H1 (cell line): Measurements from ENCODE around the gene SLFNL1. TPM values are rescaled to one million over a fixed set of nuclear protein-coding genes. Genes with fewer than 3 reads are reported as not detected.

Experiments
- CTCF ChIA-PET: fragments of 300-600 bp; sonication (Branson Sonifier 250); formaldehyde crosslinking; loops from one replicate; lab custom pipeline; 2021; ENCODE audit not compliant: partially characterized antibody; lab: Charles Lee
- POLR2A ChIA-PET: fragments of 300-600 bp; sonication (Branson Sonifier 250); formaldehyde crosslinking; loops from one replicate; lab custom pipeline; 2021; ENCODE audit warnings: inconsistent platforms; ENCODE audit not compliant: partially characterized antibody; lab: Charles Lee
- DNase-seq, 2 experiments: peaks; one replicate each; pipeline versions ENCODE4 v3.0.0 to v3.0.0-alpha.2; 2010 to 2022; ENCODE audit warnings: low spot score in 2 of 2, low read depth in 1 of 2, mixed read lengths in 1 of 2
- FAIRE-seq: peaks from 2 replicates; lab custom pipeline; 2011; peaks lifted over from hg19 to GRCh38; lab: Jason Lieb, UNC
- H2AFZ ChIP-seq: 2 replicates; pipeline ENCODE4 v1.8.1; 2012; ENCODE audit warnings: low read length, inconsistent platforms
- H2AK5ac ChIP-seq: 2 replicates; pipeline ENCODE4 v1.6.1; 2013; ENCODE audit warnings: low read depth, low read length
- H2BK120ac ChIP-seq: replicated peaks from 2 replicates; pipeline ENCODE3; 2013; ENCODE audit warnings: low read depth, low read length, inconsistent platforms
- H2BK12ac ChIP-seq: 2 replicates; pipeline ENCODE4 v1.6.1; 2013; ENCODE audit warnings: low read depth, low read length
- H2BK15ac ChIP-seq: 2 replicates; pipeline ENCODE4 v1.6.1; 2013; ENCODE audit warnings: low read length
- H2BK20ac ChIP-seq: 2 replicates; pipeline ENCODE4 v1.6.1; 2013; ENCODE audit warnings: low read length
- H2BK5ac ChIP-seq: 2 replicates; pipeline ENCODE4 v1.6.1; 2013; ENCODE audit warnings: low read depth, low read length
- H3K14ac ChIP-seq: 2 replicates; pipeline ENCODE4 v1.6.1; 2013; ENCODE audit warnings: inconsistent platforms; ENCODE audit not compliant: insufficient read length
- H3K18ac ChIP-seq: 2 replicates; pipeline ENCODE4 v1.6.1; 2013; ENCODE audit warnings: low read length; ENCODE audit errors: extremely low read depth
- H3K23ac ChIP-seq: 2 replicates; pipeline ENCODE4 v1.6.1; 2013; ENCODE audit warnings: inconsistent platforms; ENCODE audit not compliant: insufficient read length
- H3K23me2 ChIP-seq: 2 replicates; pipeline ENCODE4 v1.6.1; 2013; ENCODE audit warnings: low read depth, low read length
- H3K27ac ChIP-seq: 2 replicates; pipeline ENCODE4 v1.6.1; 2011; ENCODE audit warnings: low read depth, low read length, inconsistent platforms
- H3K27me3 ChIP-seq, 4 experiments: replicated peaks in 1 of 4; 1 replicate in 1 of 4; 2 replicates in 3 of 4; pipeline versions ENCODE4 v1.6.1 to v1.8.1; 2011 to 2013; ENCODE audit warnings: low read length in 3 of 4, mild to moderate bottlenecking in 3 of 4, inconsistent platforms in 2 of 4, mixed read lengths in 2 of 4, moderate library complexity in 1 of 4; ENCODE audit not compliant: control insufficient read depth in 3 of 4, insufficient read depth in 3 of 4; ENCODE audit errors: extremely low read depth in 1 of 4
- H3K36me3 ChIP-seq, 4 experiments: 2 replicates each; pipeline versions ENCODE4 v1.6.1 to v1.8.1; 2011 to 2013; ENCODE audit warnings: mild to moderate bottlenecking in 4 of 4, low read length in 3 of 4, moderate library complexity in 2 of 4, control low read depth in 1 of 4, inconsistent platforms in 1 of 4; ENCODE audit not compliant: insufficient read depth in 4 of 4, control insufficient read depth in 2 of 4
- H3K4ac ChIP-seq: replicated peaks from 2 replicates; pipeline ENCODE3; 2013; ENCODE audit warnings: low read length, low read depth, mixed read lengths, inconsistent platforms; ENCODE audit not compliant: insufficient read length
- H3K4me1 ChIP-seq, 4 experiments: replicated peaks in 1 of 4; 1 replicate in 1 of 4; 2 replicates in 3 of 4; pipeline versions ENCODE4 v1.6.1 to v1.8.1; 2011 to 2013; ENCODE audit warnings: low read length in 3 of 4, inconsistent platforms in 2 of 4, mixed read lengths in 1 of 4; ENCODE audit not compliant: insufficient read depth in 4 of 4, control insufficient read depth in 3 of 4
- H3K4me2 ChIP-seq, 2 experiments: 2 replicates each; pipeline versions ENCODE4 v1.6.1 to v1.8.1; 2011 to 2013; ENCODE audit warnings: low read depth in 2 of 2, low read length in 2 of 2, control low read depth in 1 of 2, inconsistent platforms in 1 of 2, mild to moderate bottlenecking in 1 of 2; ENCODE audit not compliant: insufficient read depth in 1 of 2
- H3K4me3 ChIP-seq, 4 experiments: fragments of 200-600, 300-600 bp in 1 of 4; sonication (generic), shearing (Covaris generic), sonication (Bioruptor Twin) in 1 of 4; 2 replicates each; pipeline versions ENCODE4 v1.5.1 to v1.8.1; 2011 to 2016; ENCODE audit warnings: low read length in 4 of 4, low read depth in 3 of 4, control low read depth in 2 of 4, inconsistent platforms in 2 of 4, mild to moderate bottlenecking in 2 of 4, mixed read lengths in 1 of 4, moderate library complexity in 1 of 4; ENCODE audit not compliant: insufficient read depth in 2 of 4; ENCODE audit errors: extremely low read depth in 1 of 4
- H3K56ac ChIP-seq: replicated peaks from 2 replicates; pipeline ENCODE3; 2013; ENCODE audit warnings: low read depth, mild to moderate bottlenecking, mixed read lengths, low read length, inconsistent platforms; ENCODE audit not compliant: insufficient read length
- H3K79me1 ChIP-seq: 2 replicates; pipeline ENCODE4 v1.6.1; 2013; ENCODE audit warnings: low read depth, low read length, control low read depth
- H3K79me2 ChIP-seq, 2 experiments: 2 replicates each; pipeline versions ENCODE4 v1.6.1 to v1.8.1; 2012 to 2013; ENCODE audit warnings: low read length in 2 of 2, mild to moderate bottlenecking in 2 of 2, inconsistent platforms in 1 of 2; ENCODE audit not compliant: insufficient read depth in 2 of 2, control insufficient read depth in 1 of 2
- H3K9ac ChIP-seq, 4 experiments: replicated peaks in 1 of 4; 1 replicate in 1 of 4; 2 replicates in 3 of 4; pipeline versions ENCODE4 v1.6.1 to v1.8.1; 2011 to 2013; ENCODE audit warnings: low read depth in 3 of 4, low read length in 3 of 4, control low read depth in 2 of 4, mild to moderate bottlenecking in 2 of 4, moderate library complexity in 2 of 4, inconsistent platforms in 1 of 4; ENCODE audit errors: extremely low read depth in 1 of 4
- H3K9me3 ChIP-seq, 2 experiments: 2 replicates each; pipeline versions ENCODE4 v1.6.1 to v1.8.1; 2012 to 2013; ENCODE audit warnings: mild to moderate bottlenecking in 2 of 2, moderate library complexity in 2 of 2, control low read depth in 1 of 2, inconsistent platforms in 1 of 2, low read depth in 1 of 2, low read length in 1 of 2, mixed read lengths in 1 of 2; ENCODE audit not compliant: insufficient read depth in 2 of 2
- H4K20me1 ChIP-seq, 2 experiments: replicated peaks in 1 of 2; 2 replicates each; pipeline versions ENCODE3 to v1.8.1; 2011 to 2013; ENCODE audit warnings: inconsistent platforms in 2 of 2, low read length in 2 of 2, mild to moderate bottlenecking in 1 of 2; ENCODE audit not compliant: insufficient read depth in 2 of 2, control insufficient read depth in 1 of 2
- H4K5ac ChIP-seq: 2 replicates; pipeline ENCODE4 v1.6.1; 2013; ENCODE audit warnings: low read length, low read depth, mixed read lengths, inconsistent platforms; ENCODE audit not compliant: insufficient read length
- H4K8ac ChIP-seq: 2 replicates; pipeline ENCODE4 v1.8.0; 2013; ENCODE audit warnings: mild to moderate bottlenecking, moderate library complexity, low read length, inconsistent platforms; ENCODE audit not compliant: insufficient read depth; ENCODE audit errors: extremely low read depth
- H4K91ac ChIP-seq: replicated peaks from 2 replicates; pipeline ENCODE3; 2013; ENCODE audit warnings: low read length, mixed read lengths, inconsistent platforms; ENCODE audit not compliant: insufficient read length
- ASH2L ChIP-seq: fragments of 200-600, 300-600 bp; sonication (generic); IDR thresholded peaks from one replicate; pipeline ENCODE4 v1.7.1; 2017; ENCODE audit warnings: low read length
- BACH1 ChIP-seq: IDR thresholded peaks from 2 replicates; pipeline ENCODE4 v1.6.1; 2012; ENCODE audit warnings: low read length, improper control_type of control experiment
- CEBPB ChIP-seq: IDR thresholded peaks from 2 replicates; pipeline ENCODE4 v1.6.1; 2012; ENCODE audit warnings: low read depth, low read length
- CHD2 ChIP-seq: IDR thresholded peaks from 2 replicates; pipeline ENCODE4 v1.6.1; 2012; ENCODE audit warnings: low read length, improper control_type of control experiment
- EZH2 ChIP-seq: fragments of 200-600 bp; sonication (generic); IDR thresholded peaks from 2 replicates; pipeline ENCODE4 v1.7.1; 2012; ENCODE audit warnings: low read depth, mild to moderate bottlenecking, moderate library complexity, low read length, inconsistent platforms; ENCODE audit not compliant: severe bottlenecking
- GTF2F1 ChIP-seq: IDR thresholded peaks from 2 replicates; pipeline ENCODE4 v1.6.1; 2012; ENCODE audit warnings: low read depth, low read length, improper control_type of control experiment, borderline replicate concordance
- HDAC6 ChIP-seq: IDR thresholded peaks from one replicate; pipeline ENCODE4 v1.7.1; 2012; ENCODE audit warnings: low read depth, mild to moderate bottlenecking, inconsistent platforms, low read length, moderate library complexity
- RBBP5 ChIP-seq: IDR thresholded peaks from 2 replicates; pipeline ENCODE4 v1.7.1; 2012; ENCODE audit warnings: low read depth, mild to moderate bottlenecking, inconsistent platforms, low read length, moderate library complexity, borderline replicate concordance
- SAP30 ChIP-seq: fragments of 300-600 bp; sonication (generic); IDR thresholded peaks from 2 replicates; pipeline ENCODE4 v1.7.1; 2012; ENCODE audit warnings: low read length, moderate library complexity, mild to moderate bottlenecking, inconsistent platforms; ENCODE audit not compliant: insufficient read depth, insufficient replicate concordance
- TCF12 ChIP-seq: IDR thresholded peaks from 2 replicates; pipeline ENCODE4 v1.6.1; 2011; ENCODE audit warnings: low read depth, mild to moderate bottlenecking, low read length
- ZNF274 ChIP-seq: IDR thresholded peaks from 2 replicates; pipeline ENCODE4 v1.7.0; 2012; ENCODE audit warnings: low read length, borderline replicate concordance; ENCODE audit errors: extremely low read depth
- WGBS, 2 experiments: shearing (Covaris generic) in 1 of 2; methylation state at CpG; one replicate each; pipeline versions ENCODE4 v1.1.6 to v1.1.7; 2013 to 2015; ENCODE audit warnings: low lambda C conversion rate in 2 of 2, mixed read lengths in 2 of 2, inconsistent platforms in 1 of 2, low coverage in 1 of 2, missing lambda C conversion rate in 1 of 2; ENCODE audit not compliant: insufficient replicate concordance in 2 of 2, insufficient coverage in 1 of 2, insufficient read length in 1 of 2; ENCODE audit errors: extremely low coverage in 1 of 2, missing lambda C conversion rate in 1 of 2; 5-methylcytosine and 5-hydroxymethylcytosine counted together
- polyA plus RNA-seq, 7 experiments: library from polyadenylated mRNA; depleted of rRNA in 3 of 7; stranded (reverse) in 5 of 7; unstranded in 2 of 7; fragments of >200 nt in 5 of 7; fragments of 200-250 nt in 2 of 7; gene quantifications; 1 replicate in 5 of 7; 2 replicates in 1 of 7; 4 replicates in 1 of 7; pipeline versions ENCODE4 v1.2.1 to v1.2.3, GENCODE V29; 2011 to 2013; ENCODE audit warnings: missing spikeins in 2 of 7, mixed read lengths in 2 of 7
- total RNA-seq: library from RNA; stranded (reverse); fragmentation: NEBNext Ultra II Directional; extraction: Animal tissue kit (Norgen Biotek cat#: 25700); gene quantifications from 2 replicates; pipeline ENCODE4 v1.2.1, GENCODE V29; 2021

The SLFNL1 gene
- total and polyA plus RNA-seq, 2 of the 8 experiments (the other 6 are each of a cell fraction or from before 2014, with no cell fraction given): not detected

- Histone ChIP-seq H3K4me2 (no peak overlapping the region), H3K18ac (no peak overlapping the region), H2BK20ac (no peak overlapping the region), H3K23ac (no peak overlapping the region), H3K36me3 (peaks cover 29 to 52% (median 49%) of the 10 kb centered on the region in 4 experiments), H3K4me3 (no peak overlapping the region), H2BK12ac (no peak overlapping the region), H3K23me2 (peaks cover 13% of the 10 kb centered on the region; the same call in 1 of the 2 replicates), H2BK5ac (no peak overlapping the region), H2AFZ (no peak overlapping the region), H3K79me2 (peaks cover 17 to 61% of the 10 kb centered on the region in 2 experiments), H3K9me3 (no peaks in the 10 kb centered on the region), H3K27ac (no peak overlapping the region), H2AK5ac (no peak overlapping the region), H2BK120ac (no peak overlapping the region), H4K91ac (no peak overlapping the region), H4K20me1 (peaks cover 12 to 27% of the 10 kb centered on the region in 2 experiments), H3K56ac (no peak overlapping the region)
- ChIA-PET POLR2A (interaction anchor here (1.3 to 9.6 kb wide), 3 partner anchors 13 to 37 kb away, joined by 4 to 49 read pairs (median 5); no protein-coding TSS in a partner anchor), CTCF (interaction anchor here (1.0 to 1.6 kb wide), 3 partner anchors 8 to 121 kb away, joined by 3 to 4 read pairs (median 4); no protein-coding TSS in a partner anchor)
- no peak for TF ChIP-seq ZNF274
- TF ChIP-seq BACH1: no peak
- TF ChIP-seq ASH2L: no peak
- no peak for TF ChIP-seq SAP30
- TF ChIP-seq CEBPB: no peak
- TF ChIP-seq HDAC6: no peak
- TF ChIP-seq EZH2: no peak
- no peak for TF ChIP-seq CHD2
- no peak for TF ChIP-seq RBBP5
- TF ChIP-seq TCF12: no peak
- no peak for TF ChIP-seq GTF2F1
- TF ChIP-seq, all 59 proteins: peak for 0
- Histone ChIP-seq H4K8ac (no peak overlapping the region), H4K5ac (no peak overlapping the region), H3K4ac (no peak overlapping the region), H3K79me1 (no peaks in the 10 kb centered on the region), H3K4me1 (peaks cover 4 to 11% (median 6%) of the 10 kb centered on the region in 4 experiments; a peak in 5 of 7 replicates), H3K27me3 (no peaks in the 10 kb centered on the region), H2BK15ac (no peak overlapping the region), H3K14ac (no peak overlapping the region), H3K9ac (no peak overlapping the region)
- WGBS, 2 experiments: 76% methylated on average over 1 of the region's 1 CpG; no CpG with 5 or more reads in 1 of the 2 experiments
- FAIRE-seq: no peak
- no peak for DNase-seq
Measured at GRCh38 chr1:40983286-40983685, 38.2 kb downstream of the SLFNL1 start.
